ENCODE measurements around the gene RAB32. TPM values are rescaled to one million over a fixed set of nuclear protein-coding genes. Genes with fewer than 3 reads are reported as not detected.

The RAB32 gene
- 1 to 10 TPM; 2.3 to 2.5 TPM for total RNA-seq

DNA sequence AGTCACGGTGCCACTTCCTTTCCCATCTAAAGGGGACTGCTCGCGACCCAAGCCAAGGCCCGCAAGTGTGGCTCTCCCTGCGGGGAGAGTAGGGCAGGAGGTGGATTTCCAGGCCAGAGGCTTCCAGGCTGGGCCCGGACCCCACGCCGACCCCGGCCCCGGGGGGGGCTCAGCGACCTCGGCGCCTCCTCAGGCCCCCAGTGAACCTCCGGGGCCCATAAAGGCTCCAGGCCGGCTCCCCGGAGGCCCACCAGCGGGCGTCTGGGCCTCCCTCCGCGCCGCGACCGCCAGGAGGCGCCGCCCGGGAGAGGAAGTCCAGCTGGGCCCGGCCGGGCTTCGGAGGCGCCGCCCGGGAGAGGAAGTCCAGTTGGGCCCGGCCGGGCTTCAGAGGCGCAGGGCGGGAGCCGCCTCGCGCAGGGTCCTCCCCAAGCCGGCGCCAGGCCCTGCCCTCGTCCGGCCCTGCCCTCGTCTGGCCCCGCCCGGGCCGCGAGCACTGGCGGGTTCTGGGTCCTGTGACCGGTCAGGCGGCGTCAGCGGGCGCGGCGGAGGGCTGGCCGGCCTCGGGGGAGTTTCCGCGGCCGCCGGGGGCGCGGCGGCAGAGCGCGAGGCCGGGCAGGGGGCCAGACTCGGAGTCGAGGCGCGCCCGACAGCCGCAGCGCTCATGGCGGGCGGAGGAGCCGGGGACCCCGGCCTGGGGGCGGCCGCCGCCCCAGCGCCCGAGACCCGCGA lies at the start of gene RAB32:
Gene RAB32, plus strand, starts transcription at position 623 of the 729 bp plus-strand sequence. Its CDS starts 39 bp downstream, at position 662.
- Mint-ChIP-seq H3K4me1 (ENCODE audit: low read depth in 2 of 2) (peaks cover 4 to 15% of the 10 kb centered on the region in 2 donors), H3K27me3 (peaks cover 19 to 20% of the 10 kb centered on the region in 2 donors), H3K27ac (peak within 1 kb of the TSS in 1 of 2 donors; percentile 58), H3K36me3 (peaks cover 6% of the 10 kb centered on the region), H3K4me3 (peak within 1 kb of the TSS; percentile 86), H3K9me3 (peaks cover 8% of the 10 kb centered on the region)
- ATAC-seq (peak; percentile 97), DNase-seq (ENCODE audit: low spot score) (peak; percentile 77)

DNA sequence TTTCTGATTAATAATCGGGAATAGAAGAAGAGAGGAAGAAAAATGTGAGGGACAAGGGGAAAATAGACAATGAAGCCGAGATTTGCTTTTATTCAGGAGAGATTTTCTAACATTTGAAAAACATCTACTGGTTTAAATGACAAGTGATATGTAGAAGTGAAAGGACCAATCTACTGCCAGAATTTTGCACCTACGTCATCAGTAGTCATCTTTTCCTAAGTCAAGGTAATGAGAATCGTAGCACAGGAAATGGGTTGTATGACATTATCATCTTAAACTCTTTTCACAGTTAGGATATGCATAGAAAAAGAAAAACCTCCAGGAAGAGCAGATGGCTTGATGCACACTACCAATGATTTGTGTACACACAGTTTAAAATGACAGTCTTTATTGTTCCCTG lies 45.3 kb upstream of the RAB32 start:
- H3K27me3 Mint-ChIP-seq: no peaks in the 10 kb centered on the region
- peaks cover 9% of the 10 kb centered on the region for H3K9me3 Mint-ChIP-seq
- H3K4me3 Mint-ChIP-seq: no peak overlapping the region
- DNase-seq (ENCODE audit: low spot score) (no peak), ATAC-seq (no peak)
- no peak overlapping the region for H3K27ac Mint-ChIP-seq
- no peaks in the 10 kb centered on the region for H3K4me1 Mint-ChIP-seq (ENCODE audit: low read depth in 2 of 2)
- no peaks in the 10 kb centered on the region for H3K36me3 Mint-ChIP-seq

DNA sequence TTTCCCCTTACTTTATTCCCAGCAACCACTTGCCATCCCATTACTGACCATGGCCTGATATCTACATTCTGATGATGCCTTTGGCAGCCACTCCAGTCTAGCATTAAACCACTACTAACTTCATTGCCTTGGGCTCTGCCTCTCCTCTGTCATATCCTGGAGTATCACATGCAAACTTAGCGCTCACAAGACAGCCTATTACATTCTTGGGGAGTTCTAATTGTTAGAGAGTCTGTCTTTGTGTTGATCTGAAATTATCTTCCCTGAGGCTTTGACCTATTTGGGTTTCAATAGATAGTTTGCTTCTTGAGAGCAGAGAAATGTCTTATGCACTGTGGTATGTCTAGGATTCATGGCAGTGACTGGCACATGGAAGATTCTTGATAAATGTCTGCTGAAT lies 40.5 kb upstream of the RAB32 start:
- no peak overlapping the region for H3K27ac Mint-ChIP-seq
- DNase-seq (ENCODE audit: low spot score) (no peak), ATAC-seq (no peak)
- H3K36me3 Mint-ChIP-seq: no peaks in the 10 kb centered on the region
- H3K4me3 Mint-ChIP-seq: no peak overlapping the region
- H3K4me1 Mint-ChIP-seq (ENCODE audit: low read depth in 2 of 2): no peaks in the 10 kb centered on the region
- no peaks in the 10 kb centered on the region for H3K27me3 Mint-ChIP-seq
- peaks cover 20% of the 10 kb centered on the region for H3K9me3 Mint-ChIP-seq

DNA sequence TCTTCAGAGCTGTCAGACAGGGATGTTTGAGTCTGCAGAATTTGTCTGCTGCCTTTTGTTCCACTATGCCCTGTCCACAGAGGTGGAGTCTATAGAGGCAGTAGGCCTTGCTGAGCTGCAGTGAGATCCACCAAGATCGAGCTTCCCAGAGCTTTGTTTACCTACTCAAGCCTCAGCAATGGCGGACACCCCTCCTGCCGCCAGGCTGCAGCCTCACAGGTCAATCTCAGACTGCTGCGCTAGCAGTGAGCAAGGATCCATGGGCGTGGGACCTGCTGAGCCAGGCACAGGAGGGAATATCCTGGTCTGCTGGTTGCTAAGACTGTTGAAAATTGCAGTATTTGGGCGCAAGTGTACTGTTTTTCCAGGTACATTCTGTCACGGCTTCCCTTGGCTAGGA lies 28.4 kb upstream of the RAB32 start:
- Mint-ChIP-seq H3K36me3 (peaks cover 5% of the 10 kb centered on the region), H3K9me3 (peaks cover 12% of the 10 kb centered on the region), H3K4me1 (ENCODE audit: low read depth in 2 of 2) (no peaks in the 10 kb centered on the region), H3K27me3 (no peaks in the 10 kb centered on the region), H3K27ac (no peak overlapping the region), H3K4me3 (no peak overlapping the region)
- DNase-seq (ENCODE audit: low spot score) (no peak), ATAC-seq (no peak)

DNA sequence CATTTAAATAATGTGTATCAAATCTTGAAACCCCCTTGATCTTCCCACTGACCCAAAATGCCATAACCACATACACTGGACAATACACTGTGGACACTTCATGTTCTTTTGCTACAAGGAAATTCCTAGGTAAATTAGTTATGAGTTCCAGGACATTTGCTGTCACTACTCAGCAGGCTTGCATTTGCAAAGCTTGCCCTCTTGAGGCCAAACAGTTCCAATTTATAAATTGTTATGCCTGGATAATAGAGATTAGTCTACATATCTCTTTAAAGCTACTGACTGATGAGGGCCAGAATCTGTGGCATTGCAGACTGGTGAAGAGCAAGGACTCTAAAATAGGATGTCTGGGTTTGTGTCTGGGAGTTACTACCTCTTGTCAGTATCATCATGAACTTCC lies 17.4 kb upstream of the RAB32 start:
- Mint-ChIP-seq H3K27ac (no peak overlapping the region), H3K9me3 (peaks cover 5% of the 10 kb centered on the region), H3K4me3 (no peak overlapping the region), H3K27me3 (no peaks in the 10 kb centered on the region), H3K4me1 (ENCODE audit: low read depth in 2 of 2) (no peaks in the 10 kb centered on the region), H3K36me3 (peaks cover 8% of the 10 kb centered on the region)
- DNase-seq (ENCODE audit: low spot score) (no peak), ATAC-seq (no peak)

DNA sequence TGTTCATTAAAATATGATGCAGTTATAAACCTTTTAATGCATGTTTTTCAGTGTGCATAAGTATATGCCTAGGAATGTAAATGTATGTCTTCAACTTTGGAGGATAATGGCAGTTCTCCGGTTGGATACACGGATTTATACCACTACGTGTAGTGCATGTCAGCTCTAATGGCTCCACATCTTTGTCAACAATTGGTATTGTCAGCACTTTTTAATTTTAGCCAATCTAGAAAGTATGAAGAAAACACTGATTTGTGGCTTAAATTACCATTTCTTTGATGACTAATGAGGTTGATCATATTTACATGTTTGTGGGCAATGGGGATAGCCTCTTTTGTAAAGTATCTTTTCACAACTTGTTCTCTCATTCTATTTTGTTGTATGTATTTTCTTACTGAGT lies 10.9 kb upstream of the RAB32 start:
- Mint-ChIP-seq H3K36me3 (no peaks in the 10 kb centered on the region), H3K27me3 (no peaks in the 10 kb centered on the region), H3K4me1 (ENCODE audit: low read depth in 2 of 2) (no peaks in the 10 kb centered on the region), H3K27ac (no peak overlapping the region), H3K9me3 (peaks cover 6% of the 10 kb centered on the region), H3K4me3 (no peak overlapping the region)
- DNase-seq (ENCODE audit: low spot score): no peak
- ATAC-seq: no peak

DNA sequence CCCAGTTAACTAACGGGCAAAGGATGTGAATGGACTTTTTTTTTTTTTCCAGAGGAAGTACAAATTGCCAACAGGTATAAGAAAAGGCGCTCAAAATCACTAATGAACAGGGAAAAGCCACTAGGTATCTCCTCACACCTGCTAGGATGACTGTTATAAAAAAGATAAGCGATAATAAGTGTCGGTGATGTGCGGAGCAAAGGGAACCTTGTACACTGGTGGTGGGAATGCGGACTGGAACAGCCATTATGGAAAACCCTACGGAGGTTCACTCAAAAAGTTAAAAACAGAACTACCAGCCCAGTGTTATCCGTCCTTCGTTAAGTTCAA lies 787 bp upstream of the RAB32 start:
- Mint-ChIP-seq H3K27me3 (peaks cover 19 to 20% of the 10 kb centered on the region in 2 donors), H3K4me3 (peak overlapping the region; percentile 17), H3K36me3 (peaks cover 6% of the 10 kb centered on the region), H3K27ac (no peak overlapping the region), H3K4me1 (ENCODE audit: low read depth in 2 of 2) (peaks cover 4 to 15% of the 10 kb centered on the region in 2 donors), H3K9me3 (peaks cover 8% of the 10 kb centered on the region)
- ATAC-seq: no peak
- no peak for DNase-seq (ENCODE audit: low spot score)

DNA sequence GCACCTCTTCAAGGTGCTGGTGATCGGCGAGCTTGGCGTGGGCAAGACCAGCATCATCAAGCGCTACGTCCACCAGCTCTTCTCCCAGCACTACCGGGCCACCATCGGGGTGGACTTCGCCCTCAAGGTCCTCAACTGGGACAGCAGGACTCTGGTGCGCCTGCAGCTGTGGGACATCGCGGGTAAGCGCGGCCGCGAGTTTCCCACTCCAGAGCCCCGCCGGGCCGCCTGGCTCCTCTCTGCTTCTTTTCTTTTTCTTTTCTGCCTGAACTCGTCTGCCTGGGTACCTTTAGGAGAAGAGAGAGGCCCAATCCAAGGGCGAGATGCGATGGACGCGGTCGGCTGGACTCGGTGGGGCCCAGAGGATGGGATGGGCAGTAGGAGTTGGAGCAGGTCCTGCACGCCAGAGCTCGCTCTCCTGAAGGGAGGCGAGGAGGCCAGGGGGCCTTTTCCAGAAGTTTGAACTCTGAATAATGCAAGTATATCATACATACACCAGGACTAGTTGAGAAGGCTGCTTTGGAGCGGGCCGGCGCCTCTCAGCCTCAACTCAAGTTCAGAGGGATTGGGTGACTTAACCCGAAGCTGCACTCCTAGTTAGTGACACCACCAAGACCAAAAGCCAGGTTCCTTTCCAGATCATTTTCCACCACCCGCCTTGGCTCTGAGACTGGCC lies 445 bp downstream of the RAB32 start:
- Mint-ChIP-seq H3K27ac (peak overlapping the region in 1 of 2 donors; percentile 58), H3K4me1 (ENCODE audit: low read depth in 2 of 2) (peaks cover 4 to 15% of the 10 kb centered on the region in 2 donors), H3K4me3 (peak overlapping the region; percentile 86), H3K36me3 (peaks cover 6% of the 10 kb centered on the region), H3K9me3 (peaks cover 8% of the 10 kb centered on the region), H3K27me3 (peaks cover 19 to 20% of the 10 kb centered on the region in 2 donors)
- ATAC-seq (no peak), DNase-seq (ENCODE audit: low spot score) (no peak)

DNA sequence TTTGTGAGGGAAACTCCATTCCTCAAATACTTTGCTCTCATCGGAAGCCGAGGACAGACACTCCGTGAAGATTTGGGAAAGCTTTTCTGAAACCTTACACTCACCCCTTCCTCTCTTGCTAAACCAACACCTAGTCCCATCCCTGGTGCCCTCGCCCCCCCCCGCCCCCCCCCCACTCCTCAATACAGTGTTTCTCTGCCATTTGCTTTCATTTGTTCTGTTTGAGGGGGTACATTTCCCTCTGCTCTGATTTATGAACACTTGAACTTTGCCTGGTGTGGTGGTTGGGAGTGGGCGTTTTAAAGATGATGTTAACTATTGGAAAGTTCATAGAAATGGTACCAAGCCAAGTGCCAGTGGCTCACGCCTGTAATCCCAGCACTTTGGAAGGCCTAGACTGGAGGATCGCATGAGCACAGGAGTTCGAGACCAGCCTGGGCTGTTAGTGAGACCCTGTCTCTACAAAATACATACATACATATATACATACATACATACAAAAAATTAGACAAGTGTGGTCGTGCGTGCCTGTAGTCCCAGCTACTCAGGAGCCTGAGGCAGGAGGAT lies 1.1 kb downstream of the RAB32 start:
- Mint-ChIP-seq H3K27ac (peak overlapping the region in 1 of 2 donors; percentile 58), H3K36me3 (peaks cover 6% of the 10 kb centered on the region), H3K27me3 (peaks cover 19 to 20% of the 10 kb centered on the region in 2 donors), H3K4me1 (ENCODE audit: low read depth in 2 of 2) (peaks cover 4 to 15% of the 10 kb centered on the region in 2 donors), H3K4me3 (peak overlapping the region; percentile 86), H3K9me3 (peaks cover 8% of the 10 kb centered on the region)
- DNase-seq (ENCODE audit: low spot score) (no peak), ATAC-seq (no peak)

DNA sequence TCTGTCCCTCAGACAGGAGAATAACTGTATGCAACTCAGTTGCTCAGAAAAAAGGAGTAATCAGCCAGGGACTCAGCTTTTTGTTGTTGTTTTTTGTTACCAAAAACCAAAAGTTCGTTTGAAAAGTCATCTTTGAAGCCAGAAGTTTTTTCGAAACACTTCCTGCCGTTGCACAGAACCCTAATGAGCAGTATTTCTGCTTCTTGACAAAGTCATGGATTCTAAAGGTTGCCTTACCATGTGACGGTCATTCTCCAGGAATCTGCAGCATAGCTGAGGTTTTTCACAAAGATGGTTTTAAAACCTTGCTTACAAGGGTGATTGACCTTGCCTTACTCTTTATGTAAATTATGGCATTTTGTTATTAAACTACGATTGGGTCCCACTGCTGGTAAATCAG lies 1.9 kb downstream of the RAB32 start:
- peak overlapping the region in 1 of 2 donors; percentile 58 for H3K27ac Mint-ChIP-seq
- peaks cover 8% of the 10 kb centered on the region for H3K9me3 Mint-ChIP-seq
- DNase-seq (ENCODE audit: low spot score): no peak
- peak overlapping the region; percentile 86 for H3K4me3 Mint-ChIP-seq
- ATAC-seq: no peak
- H3K36me3 Mint-ChIP-seq: peaks cover 6% of the 10 kb centered on the region
- peaks cover 19 to 20% of the 10 kb centered on the region in 2 donors for H3K27me3 Mint-ChIP-seq
- peaks cover 4 to 15% of the 10 kb centered on the region in 2 donors for H3K4me1 Mint-ChIP-seq (ENCODE audit: low read depth in 2 of 2)

DNA sequence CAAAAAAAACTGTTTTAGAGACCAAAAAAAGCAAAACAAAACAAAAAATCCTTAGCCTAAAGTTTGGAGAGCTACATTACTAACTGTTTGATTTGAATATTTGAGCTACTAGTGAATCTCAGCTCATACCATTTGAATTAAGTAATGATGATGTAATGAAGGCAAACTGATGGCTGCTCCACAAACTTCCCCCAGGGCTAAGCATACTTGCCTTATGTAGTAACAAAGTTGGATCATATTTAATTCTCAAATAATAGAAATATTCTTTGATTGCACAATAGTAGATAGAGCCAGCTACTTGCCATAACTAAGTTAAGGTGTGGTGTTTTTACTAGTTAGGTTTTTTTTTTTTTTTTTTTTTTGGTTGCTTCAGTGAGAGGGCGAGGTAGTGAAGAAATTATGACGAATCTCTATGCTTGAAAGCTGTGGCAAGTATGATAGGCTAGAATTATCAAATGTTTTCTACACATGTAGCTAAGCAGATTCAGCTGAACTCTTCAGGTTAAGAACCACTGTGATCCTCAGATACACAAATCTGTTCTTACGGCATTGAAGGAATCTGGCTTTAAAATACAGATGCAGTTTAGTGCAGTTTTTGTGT lies 2.9 kb downstream of the RAB32 start:
- Mint-ChIP-seq H3K36me3 (peaks cover 6% of the 10 kb centered on the region), H3K4me1 (ENCODE audit: low read depth in 2 of 2) (peaks cover 4 to 15% of the 10 kb centered on the region in 2 donors), H3K27ac (no peak overlapping the region), H3K27me3 (peaks cover 19 to 20% of the 10 kb centered on the region in 2 donors), H3K9me3 (peaks cover 8% of the 10 kb centered on the region), H3K4me3 (no peak overlapping the region)
- DNase-seq (ENCODE audit: low spot score) (no peak), ATAC-seq (no peak)

DNA sequence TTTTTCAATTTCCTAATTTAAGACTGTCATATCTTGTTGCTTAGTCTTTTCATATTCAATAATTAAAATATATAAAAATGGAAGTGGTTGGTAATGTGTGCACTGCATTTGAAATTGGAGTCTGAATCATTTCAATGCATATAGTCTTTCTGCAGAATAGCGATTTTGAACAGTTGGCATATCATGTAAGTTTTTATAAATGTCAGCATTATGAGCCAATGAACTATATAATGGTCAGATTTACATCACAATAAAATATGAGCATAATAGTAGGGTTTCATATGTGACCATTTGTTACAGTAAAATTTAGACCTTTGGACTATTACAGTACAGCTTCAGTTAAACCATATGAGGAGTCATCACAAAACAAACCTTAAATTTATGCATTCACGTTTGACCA lies 4.3 kb downstream of the RAB32 start:
- no peak overlapping the region for H3K4me3 Mint-ChIP-seq

DNA sequence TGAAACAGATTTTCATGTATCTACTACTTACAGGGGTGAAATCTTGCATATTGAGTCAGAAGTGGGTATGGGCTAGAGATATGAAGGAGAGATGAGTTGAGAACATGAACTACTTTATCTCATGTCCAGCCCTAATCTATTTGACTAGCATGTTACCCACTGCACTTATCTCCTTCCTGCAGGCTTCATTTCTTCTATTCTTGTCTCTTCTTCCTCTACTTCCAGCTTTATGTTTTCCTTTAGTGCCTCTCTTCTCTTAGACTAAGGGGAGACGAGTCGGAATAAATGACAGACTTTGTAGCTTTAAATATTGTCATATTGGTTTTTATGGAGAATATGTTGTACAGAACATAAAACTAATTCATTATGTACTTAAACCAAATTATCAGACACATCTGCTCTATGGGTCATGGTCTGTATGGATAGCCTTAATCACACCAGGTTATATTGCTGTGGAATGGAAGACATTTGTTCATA lies 5.3 kb downstream of the RAB32 start:
- Mint-ChIP-seq H3K27ac (no peak overlapping the region), H3K27me3 (peaks cover 11 to 12% of the 10 kb centered on the region in 2 donors), H3K9me3 (no peaks in the 10 kb centered on the region), H3K4me3 (peak overlapping the region; percentile 8), H3K4me1 (ENCODE audit: low read depth in 2 of 2) (peaks cover 4 to 9% of the 10 kb centered on the region in 2 donors), H3K36me3 (no peaks in the 10 kb centered on the region)
- DNase-seq (ENCODE audit: low spot score) (no peak), ATAC-seq (peak in 1 of 2 donors; percentile 56)

More for the DNA sequence above, 4.3 kb downstream of the RAB32 start:
- Mint-ChIP-seq H3K36me3 (no peaks in the 10 kb centered on the region), H3K27ac (no peak overlapping the region), H3K9me3 (no peaks in the 10 kb centered on the region), H3K4me1 (ENCODE audit: low read depth in 2 of 2) (peaks cover 4 to 9% of the 10 kb centered on the region in 2 donors), H3K27me3 (peaks cover 11 to 12% of the 10 kb centered on the region in 2 donors)
- ATAC-seq (no peak), DNase-seq (ENCODE audit: low spot score) (no peak)

DNA sequence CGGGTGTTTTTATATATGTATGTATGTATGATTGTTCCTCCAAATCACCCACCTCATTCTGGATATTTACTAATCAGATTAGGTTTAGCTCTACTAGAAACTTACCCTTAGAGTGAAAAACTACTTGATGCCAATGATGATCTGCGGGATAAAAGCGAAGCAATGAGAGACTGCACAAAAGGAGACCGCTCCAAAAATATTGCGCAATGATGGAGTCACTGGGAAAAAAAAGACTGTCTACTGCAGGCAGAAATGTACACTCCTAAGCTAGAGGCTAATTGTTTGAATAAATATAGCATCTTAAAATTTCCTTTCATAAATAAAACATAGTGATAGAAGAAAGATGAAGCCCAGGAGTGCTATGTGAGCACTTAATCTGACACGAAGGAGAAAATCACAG lies 7.3 kb downstream of the RAB32 start:
- Mint-ChIP-seq H3K27ac (no peak overlapping the region), H3K4me3 (no peak overlapping the region), H3K4me1 (ENCODE audit: low read depth in 2 of 2) (no peaks in the 10 kb centered on the region), H3K9me3 (peaks cover 3% of the 10 kb centered on the region), H3K36me3 (no peaks in the 10 kb centered on the region), H3K27me3 (no peaks in the 10 kb centered on the region)
- DNase-seq (ENCODE audit: low spot score): no peak
- ATAC-seq: no peak
